ENCODE data around the gene MSH2.

Gene MSH2

GRCh38 chr2:47479863-47480262, 76.9 kb downstream of the MSH2 start:
- Histone ChIP-seq H3K27ac (ENCODE audit: low read depth, low read length, severe bottlenecking) (no peak overlapping the region), H3K4me1 (ENCODE audit: control insufficient read depth, insufficient read depth, low read length, poor library complexity, severe bottlenecking) (no peaks in the 10 kb centered on the region), H3K9me3 (ENCODE audit: control insufficient read depth, low read length) (no peaks in the 10 kb centered on the region), H3K4me3 (ENCODE audit: extremely low read depth, insufficient read depth, low read length, poor library complexity, severe bottlenecking) (no peak overlapping the region), H3K36me3 (ENCODE audit: control insufficient read depth, insufficient read depth, low read length) (peaks cover 41% of the 10 kb centered on the region)
- 93 to 100% methylated on average over 1 of the region's 1 CpG for WGBS, 2 experiments (ENCODE audit: insufficient coverage in 2 of 2)

GRCh38 chr2:47483191-47483590, 80.2 kb downstream of the MSH2 start:
- Histone ChIP-seq H3K4me1 (ENCODE audit: control insufficient read depth, insufficient read depth, low read length, poor library complexity, severe bottlenecking) (no peaks in the 10 kb centered on the region), H3K36me3 (ENCODE audit: control insufficient read depth, insufficient read depth, low read length) (peaks cover 33% of the 10 kb centered on the region), H3K27ac (ENCODE audit: low read depth, low read length, severe bottlenecking) (no peak overlapping the region), H3K4me3 (ENCODE audit: extremely low read depth, insufficient read depth, low read length, poor library complexity, severe bottlenecking) (no peak overlapping the region), H3K9me3 (ENCODE audit: control insufficient read depth, low read length) (no peaks in the 10 kb centered on the region)
- WGBS, 2 experiments (ENCODE audit: insufficient coverage in 2 of 2): 94 to 97% methylated on average over 4 to 6 of the region's 8 CpGs

- H3K27ac ChIP-seq (ENCODE audit: low read depth, low read length, severe bottlenecking): no peak overlapping the region
- H3K4me3 ChIP-seq (ENCODE audit: extremely low read depth, insufficient read depth, low read length, poor library complexity, severe bottlenecking): no peak overlapping the region
- no peaks in the 10 kb centered on the region for H3K4me1 ChIP-seq (ENCODE audit: control insufficient read depth, insufficient read depth, low read length, poor library complexity, severe bottlenecking)
- peaks cover 23% of the 10 kb centered on the region for H3K36me3 ChIP-seq (ENCODE audit: control insufficient read depth, insufficient read depth, low read length)
- H3K9me3 ChIP-seq (ENCODE audit: control insufficient read depth, low read length): no peaks in the 10 kb centered on the region
- WGBS, 2 experiments (ENCODE audit: insufficient coverage in 2 of 2): 86 to 100% methylated on average over 1 to 4 of the region's 5 CpGs
These were observed 81.4 kb downstream of the MSH2 start for GRCh38 chr2:47484396-47484795.

GRCh38 chr2:47485177-47485576, 82.2 kb downstream of the MSH2 start:
- H3K9me3 ChIP-seq (ENCODE audit: control insufficient read depth, low read length): no peaks in the 10 kb centered on the region
- peaks cover 23% of the 10 kb centered on the region for H3K36me3 ChIP-seq (ENCODE audit: control insufficient read depth, insufficient read depth, low read length)
- 85 to 100% methylated on average over 1 to 2 of the region's 3 CpGs for WGBS, 2 experiments (ENCODE audit: insufficient coverage in 2 of 2)
- no peaks in the 10 kb centered on the region for H3K4me1 ChIP-seq (ENCODE audit: control insufficient read depth, insufficient read depth, low read length, poor library complexity, severe bottlenecking)
- H3K27ac ChIP-seq (ENCODE audit: low read depth, low read length, severe bottlenecking): no peak overlapping the region
- no peak overlapping the region for H3K4me3 ChIP-seq (ENCODE audit: extremely low read depth, insufficient read depth, low read length, poor library complexity, severe bottlenecking)

- no peaks in the 10 kb centered on the region for H3K4me1 ChIP-seq (ENCODE audit: control insufficient read depth, insufficient read depth, low read length, poor library complexity, severe bottlenecking)
- WGBS, 2 experiments (ENCODE audit: insufficient coverage in 2 of 2): 90 to 95% methylated on average over 3 to 6 of the region's 6 CpGs
- H3K4me3 ChIP-seq (ENCODE audit: extremely low read depth, insufficient read depth, low read length, poor library complexity, severe bottlenecking): no peak overlapping the region
- no peaks in the 10 kb centered on the region for H3K9me3 ChIP-seq (ENCODE audit: control insufficient read depth, low read length)
- peaks cover 23% of the 10 kb centered on the region for H3K36me3 ChIP-seq (ENCODE audit: control insufficient read depth, insufficient read depth, low read length)
- no peak overlapping the region for H3K27ac ChIP-seq (ENCODE audit: low read depth, low read length, severe bottlenecking)
These were observed 82.9 kb downstream of the MSH2 start for GRCh38 chr2:47485751-47486300.

GRCh38 chr2:47486841-47487497, 84.0 kb downstream of the MSH2 start:
- Histone ChIP-seq H3K9me3 (ENCODE audit: control insufficient read depth, low read length) (peaks cover 3% of the 10 kb centered on the region), H3K36me3 (ENCODE audit: control insufficient read depth, insufficient read depth, low read length) (peaks cover 23% of the 10 kb centered on the region), H3K27ac (ENCODE audit: low read depth, low read length, severe bottlenecking) (no peak overlapping the region), H3K4me1 (ENCODE audit: control insufficient read depth, insufficient read depth, low read length, poor library complexity, severe bottlenecking) (no peaks in the 10 kb centered on the region), H3K4me3 (ENCODE audit: extremely low read depth, insufficient read depth, low read length, poor library complexity, severe bottlenecking) (no peak overlapping the region)
- WGBS, 2 experiments (ENCODE audit: insufficient coverage in 2 of 2): 40% methylated on average over 1 of the region's 2 CpGs; no CpG with 5 or more reads in 1 of the 2 experiments

- H3K36me3 ChIP-seq (ENCODE audit: control insufficient read depth, insufficient read depth, low read length): peaks cover 23% of the 10 kb centered on the region
- H3K9me3 ChIP-seq (ENCODE audit: control insufficient read depth, low read length): peaks cover 8% of the 10 kb centered on the region
- H3K27ac ChIP-seq (ENCODE audit: low read depth, low read length, severe bottlenecking): no peak overlapping the region
- H3K4me1 ChIP-seq (ENCODE audit: control insufficient read depth, insufficient read depth, low read length, poor library complexity, severe bottlenecking): no peaks in the 10 kb centered on the region
- H3K4me3 ChIP-seq (ENCODE audit: extremely low read depth, insufficient read depth, low read length, poor library complexity, severe bottlenecking): no peak overlapping the region
- WGBS, 2 experiments (ENCODE audit: insufficient coverage in 2 of 2): no CpG with 5 or more reads among the region's 1 CpG
These were observed 84.5 kb downstream of the MSH2 start for GRCh38 chr2:47487498-47487875.

- H3K9me3 ChIP-seq (ENCODE audit: control insufficient read depth, low read length): peaks cover 8% of the 10 kb centered on the region
- H3K36me3 ChIP-seq (ENCODE audit: control insufficient read depth, insufficient read depth, low read length): peaks cover 14% of the 10 kb centered on the region
- no peak overlapping the region for H3K4me3 ChIP-seq (ENCODE audit: extremely low read depth, insufficient read depth, low read length, poor library complexity, severe bottlenecking)
- no peaks in the 10 kb centered on the region for H3K4me1 ChIP-seq (ENCODE audit: control insufficient read depth, insufficient read depth, low read length, poor library complexity, severe bottlenecking)
- no peak overlapping the region for H3K27ac ChIP-seq (ENCODE audit: low read depth, low read length, severe bottlenecking)
- WGBS, 2 experiments (ENCODE audit: insufficient coverage in 2 of 2): 89 to 95% methylated on average over 9 of the region's 9 CpGs
These were observed 86.1 kb downstream of the MSH2 start for GRCh38 chr2:47488870-47489584.

- 33 to 81% methylated on average over 1 to 6 of the region's 6 CpGs for WGBS, 2 experiments (ENCODE audit: insufficient coverage in 2 of 2)
These were observed 87.5 kb downstream of the MSH2 start for GRCh38 chr2:47490406-47490805.

GRCh38 chr2:47493317-47494035, 90.5 kb downstream of the MSH2 start:
- H3K4me3 ChIP-seq (ENCODE audit: extremely low read depth, insufficient read depth, low read length, poor library complexity, severe bottlenecking): no peak overlapping the region
- no peaks in the 10 kb centered on the region for H3K36me3 ChIP-seq (ENCODE audit: control insufficient read depth, insufficient read depth, low read length)
- WGBS, 2 experiments (ENCODE audit: insufficient coverage in 2 of 2): 94 to 95% methylated on average over 4 to 6 of the region's 12 CpGs
- H3K9me3 ChIP-seq (ENCODE audit: control insufficient read depth, low read length): peaks cover 17% of the 10 kb centered on the region
- no peaks in the 10 kb centered on the region for H3K4me1 ChIP-seq (ENCODE audit: control insufficient read depth, insufficient read depth, low read length, poor library complexity, severe bottlenecking)
- no peak overlapping the region for H3K27ac ChIP-seq (ENCODE audit: low read depth, low read length, severe bottlenecking)

More at GRCh38 chr2:47490406-47490805, 87.5 kb downstream of the MSH2 start:
- Histone ChIP-seq H3K36me3 (ENCODE audit: control insufficient read depth, insufficient read depth, low read length) (peaks cover 2% of the 10 kb centered on the region), H3K9me3 (ENCODE audit: control insufficient read depth, low read length) (peaks cover 8% of the 10 kb centered on the region), H3K4me1 (ENCODE audit: control insufficient read depth, insufficient read depth, low read length, poor library complexity, severe bottlenecking) (no peaks in the 10 kb centered on the region), H3K27ac (ENCODE audit: low read depth, low read length, severe bottlenecking) (no peak overlapping the region), H3K4me3 (ENCODE audit: extremely low read depth, insufficient read depth, low read length, poor library complexity, severe bottlenecking) (no peak overlapping the region)

Data from mesodermal cell (in vitro differentiated cells).